Gastroesophageal sphincter (tissue), 3 donors: Measurements from ENCODE around the gene IFNL1.

Experiments
- EP300 ChIP-seq: sonication (generic); formaldehyde crosslinking; IDR thresholded peaks from one replicate; pipeline ENCODE4 v1.6.1; 2017; ENCODE audit warnings: antibody characterized with exemption, mild to moderate bottlenecking
- POLR2A ChIP-seq, 2 donors: fragments of 450-650 bp; IDR thresholded peaks; one replicate each; pipeline ENCODE4 v1.6.1; 2017; ENCODE audit warnings: antibody characterized with exemption in 2 of 2, mild to moderate bottlenecking in 2 of 2, moderate library complexity in 1 of 2
- TF ChIP-seq, protein P1 (sequence below), 4 experiments: fragments of 200-600 bp in 2 of 4; fragments of 450-650 bp in 2 of 4; sonication (generic) in 1 of 4; IDR thresholded peaks; one replicate each; pipeline ENCODE4 v1.5.1; 2017 to 2019; ENCODE audit warnings: antibody characterized with exemption in 4 of 4, mild to moderate bottlenecking in 2 of 4, moderate library complexity in 2 of 4

DNA sequence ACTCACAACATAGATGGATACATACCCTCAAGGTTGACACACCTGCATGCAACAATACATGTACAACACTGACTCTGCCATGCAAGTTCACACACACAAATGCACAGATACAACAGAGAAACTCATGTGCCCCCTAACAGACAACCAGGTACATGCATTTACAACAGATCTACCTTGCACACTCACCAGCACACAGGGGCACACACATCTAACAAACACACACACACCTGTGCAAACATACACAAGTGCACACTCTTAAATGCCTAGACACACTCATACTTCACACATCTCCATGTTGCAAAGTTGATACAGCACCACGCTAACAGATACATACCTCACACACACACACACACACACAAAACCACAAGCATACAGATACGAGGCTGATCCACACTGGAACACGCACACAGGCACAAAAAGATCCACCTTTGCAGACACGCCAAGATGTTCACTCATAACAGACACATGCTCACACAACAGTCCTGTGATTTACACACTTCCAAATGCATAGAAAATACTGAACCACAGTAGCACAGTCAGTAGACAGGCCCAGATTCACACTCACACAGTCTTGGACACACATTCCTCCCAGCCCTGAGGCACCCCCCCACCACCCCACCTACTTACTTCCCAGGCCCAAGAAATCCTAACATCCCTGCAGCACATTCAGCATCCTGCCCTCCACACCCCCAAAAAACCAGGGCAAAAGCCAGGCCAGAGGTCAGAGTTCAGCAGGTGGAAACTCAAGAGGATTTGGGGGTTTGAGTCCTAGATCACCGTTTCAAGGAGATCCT, 23.1 kb downstream of the IFNL1 start:
- TF ChIP-seq, protein P1, sequence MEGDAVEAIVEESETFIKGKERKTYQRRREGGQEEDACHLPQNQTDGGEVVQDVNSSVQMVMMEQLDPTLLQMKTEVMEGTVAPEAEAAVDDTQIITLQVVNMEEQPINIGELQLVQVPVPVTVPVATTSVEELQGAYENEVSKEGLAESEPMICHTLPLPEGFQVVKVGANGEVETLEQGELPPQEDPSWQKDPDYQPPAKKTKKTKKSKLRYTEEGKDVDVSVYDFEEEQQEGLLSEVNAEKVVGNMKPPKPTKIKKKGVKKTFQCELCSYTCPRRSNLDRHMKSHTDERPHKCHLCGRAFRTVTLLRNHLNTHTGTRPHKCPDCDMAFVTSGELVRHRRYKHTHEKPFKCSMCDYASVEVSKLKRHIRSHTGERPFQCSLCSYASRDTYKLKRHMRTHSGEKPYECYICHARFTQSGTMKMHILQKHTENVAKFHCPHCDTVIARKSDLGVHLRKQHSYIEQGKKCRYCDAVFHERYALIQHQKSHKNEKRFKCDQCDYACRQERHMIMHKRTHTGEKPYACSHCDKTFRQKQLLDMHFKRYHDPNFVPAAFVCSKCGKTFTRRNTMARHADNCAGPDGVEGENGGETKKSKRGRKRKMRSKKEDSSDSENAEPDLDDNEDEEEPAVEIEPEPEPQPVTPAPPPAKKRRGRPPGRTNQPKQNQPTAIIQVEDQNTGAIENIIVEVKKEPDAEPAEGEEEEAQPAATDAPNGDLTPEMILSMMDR (IDR thresholded peaks at IDR 0.05) = no peak
- no peak for TF ChIP-seq EP300
- TF ChIP-seq POLR2A (IDR thresholded peaks at IDR 0.05) = no peak
